Activated T-helper 1 cell treated with anti-CD3 and anti-CD28 coated beads, Interleukin-12 subunit alpha, Interleukin-12 subunit beta, Interleukin-2, Interleukin-4 antibody, amounts not matched to agents 30 ng/mL and 10 ng/mL and 1 ng/mL, durations not matched to agents 14 hours and 24 hours and 36 hours (primary cell): Measurements from ENCODE around the gene CFAP74. TPM values are rescaled to one million over a fixed set of nuclear protein-coding genes. Genes with fewer than 3 reads are reported as not detected.
A peak's percentile ranks its signal among the peaks of the same experiment; 100 is the strongest.

Experiments used
- DNase-seq: peaks from one replicate; pipeline ENCODE4 v3.0.0; 2021; ENCODE audit warnings: low spot score
- H3K27ac Mint-ChIP-seq: one replicate; pipeline ENCODE4 v1.8.0; 2021; ENCODE audit warnings: mild to moderate bottlenecking, mixed read lengths
- H3K27me3 Mint-ChIP-seq: one replicate; pipeline ENCODE4 v1.8.0; 2022; ENCODE audit warnings: mild to moderate bottlenecking, moderate library complexity, mixed read lengths; ENCODE audit not compliant: insufficient read depth
- H3K36me3 Mint-ChIP-seq: one replicate; pipeline ENCODE4 v1.8.0; 2021; ENCODE audit warnings: low read depth, mixed read lengths
- H3K4me1 Mint-ChIP-seq: one replicate; pipeline ENCODE4 v1.8.0; 2021; ENCODE audit warnings: low read depth, mixed read lengths
- H3K4me3 Mint-ChIP-seq: one replicate; pipeline ENCODE4 v1.8.0; 2021; ENCODE audit warnings: mild to moderate bottlenecking, moderate library complexity, mixed read lengths
- H3K9me3 Mint-ChIP-seq: one replicate; pipeline ENCODE4 v1.8.0; 2021; ENCODE audit warnings: mixed read lengths
- intact Hi-C: fragments of 100-400 bp; cut with micrococcal nuclease; formaldehyde crosslinking; loops from one replicate; pipeline ENCODE4 v1.15.1; 2024
- total RNA-seq: library from RNA; stranded (reverse); gene quantifications from 2 replicates; pipeline ENCODE4 v1.2.3, GENCODE V29; 2022

CFAP74 gene
- total RNA-seq, 1 donor from 2014 or later = not detected

GRCh38 chr1:1917304-1917976 is 86.1 kb downstream of the CFAP74 start:
- no peaks in the 10 kb centered on the region for H3K9me3 Mint-ChIP-seq
- H3K4me3 Mint-ChIP-seq = peak overlapping the region; percentile 66
- H3K27ac Mint-ChIP-seq = no peak overlapping the region
- no peaks in the 10 kb centered on the region for H3K4me1 Mint-ChIP-seq
- peaks cover 7% of the 10 kb centered on the region for H3K27me3 Mint-ChIP-seq
- DNase-seq = no peak
- intact Hi-C loops = no loop called here
- H3K36me3 Mint-ChIP-seq = no peaks in the 10 kb centered on the region

DNA sequence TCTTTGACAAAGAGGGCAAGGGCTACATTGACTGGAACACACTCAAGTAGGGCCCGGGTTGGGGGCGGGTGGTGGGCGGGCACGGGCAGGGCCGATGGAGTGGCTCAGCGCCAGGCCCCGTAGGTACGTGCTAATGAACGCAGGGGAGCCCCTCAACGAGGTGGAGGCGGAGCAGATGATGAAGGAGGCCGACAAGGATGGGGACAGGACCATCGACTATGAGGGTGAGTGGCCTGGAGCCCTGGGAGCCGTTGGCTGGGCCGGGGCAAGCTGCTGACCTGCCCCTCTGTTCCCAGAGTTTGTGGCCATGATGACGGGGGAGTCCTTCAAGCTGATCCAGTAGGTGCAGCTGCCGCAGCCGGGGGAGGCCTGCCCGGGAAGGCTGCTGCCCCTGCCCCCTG is 86.7 kb downstream of the CFAP74 start:
- no peaks in the 10 kb centered on the region for H3K9me3 Mint-ChIP-seq
- no peaks in the 10 kb centered on the region for H3K36me3 Mint-ChIP-seq
- H3K4me3 Mint-ChIP-seq = no peak overlapping the region
- H3K27ac Mint-ChIP-seq = no peak overlapping the region
- intact Hi-C loops = no loop called here
- H3K27me3 Mint-ChIP-seq = peaks cover 7% of the 10 kb centered on the region
- no peak for DNase-seq
- no peaks in the 10 kb centered on the region for H3K4me1 Mint-ChIP-seq

DNA sequence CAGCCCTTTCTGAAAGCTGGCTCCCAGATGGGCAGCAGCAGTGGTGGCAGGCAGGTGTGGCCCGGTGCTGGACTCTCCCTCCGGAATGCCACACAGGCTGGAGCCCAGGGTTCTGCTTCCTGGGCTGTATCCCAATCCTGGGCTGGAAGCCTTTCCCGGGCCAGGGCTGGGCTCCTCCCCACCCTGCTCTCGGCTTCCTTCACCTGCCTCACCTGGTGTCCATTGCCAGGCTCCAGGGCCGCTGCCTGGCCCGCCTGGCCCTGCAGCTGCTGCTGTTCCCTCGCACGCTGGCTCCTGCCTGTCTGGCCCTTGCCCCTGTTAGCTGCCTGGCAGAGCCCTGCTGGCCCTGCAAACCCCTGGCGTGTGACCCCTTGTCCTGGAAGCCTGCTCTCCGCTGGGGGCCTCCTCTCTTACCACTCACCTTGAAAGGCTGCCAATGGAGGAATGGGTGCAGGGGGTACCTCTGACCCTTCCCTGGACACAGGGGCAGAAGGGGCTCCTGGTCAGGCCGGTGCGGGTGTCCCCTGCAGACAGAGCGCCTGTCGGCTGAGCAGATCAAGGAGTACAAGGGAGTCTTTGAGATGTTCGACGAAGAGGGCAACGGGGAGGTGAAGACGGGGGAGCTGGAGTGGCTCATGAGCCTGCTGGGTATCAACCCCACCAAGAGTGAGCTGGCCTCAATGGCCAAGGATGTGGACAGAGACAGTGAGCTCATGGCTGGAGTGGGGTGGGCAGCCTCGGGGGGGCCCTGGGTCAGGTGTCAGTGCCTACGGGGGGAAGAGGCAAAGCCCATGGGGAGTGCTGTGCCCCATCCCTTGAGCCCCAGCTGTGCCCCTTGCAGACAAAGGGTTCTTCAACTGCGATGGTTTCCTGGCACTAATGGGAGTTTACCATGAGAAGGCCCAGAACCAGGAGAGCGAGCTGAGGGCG is 87.4 kb downstream of the CFAP74 start:
- Mint-ChIP-seq H3K27me3 (peaks cover 7% of the 10 kb centered on the region), H3K27ac (no peak overlapping the region), H3K36me3 (no peaks in the 10 kb centered on the region), H3K4me3 (no peak overlapping the region), H3K4me1 (no peaks in the 10 kb centered on the region), H3K9me3 (no peaks in the 10 kb centered on the region)
- no peak for DNase-seq
- intact Hi-C loops = no loop called here

GRCh38 chr1:1914971-1915692 is 88.5 kb downstream of the CFAP74 start, which contains the start of gene CALML6:
CALML6 (plus strand) TSS chr1:1915260; CDS start chr1:1915281, 21 bp downstream.
- Mint-ChIP-seq H3K27ac (no peak within 1 kb of the TSS), H3K9me3 (no peaks in the 10 kb centered on the region), H3K4me1 (peaks cover 4% of the 10 kb centered on the region), H3K4me3 (no peak within 1 kb of the TSS), H3K27me3 (peaks cover 7% of the 10 kb centered on the region), H3K36me3 (no peaks in the 10 kb centered on the region)
- DNase-seq = no peak
- intact Hi-C loops = no loop called here

GRCh38 chr1:1914101-1914970 is 89.2 kb downstream of the CFAP74 start:
- Mint-ChIP-seq H3K27me3 (peaks cover 7% of the 10 kb centered on the region), H3K27ac (no peak overlapping the region), H3K36me3 (no peaks in the 10 kb centered on the region), H3K9me3 (no peaks in the 10 kb centered on the region), H3K4me3 (no peak overlapping the region), H3K4me1 (peaks cover 9% of the 10 kb centered on the region)
- no peak for DNase-seq
- intact Hi-C loops = no loop called here

DNA sequence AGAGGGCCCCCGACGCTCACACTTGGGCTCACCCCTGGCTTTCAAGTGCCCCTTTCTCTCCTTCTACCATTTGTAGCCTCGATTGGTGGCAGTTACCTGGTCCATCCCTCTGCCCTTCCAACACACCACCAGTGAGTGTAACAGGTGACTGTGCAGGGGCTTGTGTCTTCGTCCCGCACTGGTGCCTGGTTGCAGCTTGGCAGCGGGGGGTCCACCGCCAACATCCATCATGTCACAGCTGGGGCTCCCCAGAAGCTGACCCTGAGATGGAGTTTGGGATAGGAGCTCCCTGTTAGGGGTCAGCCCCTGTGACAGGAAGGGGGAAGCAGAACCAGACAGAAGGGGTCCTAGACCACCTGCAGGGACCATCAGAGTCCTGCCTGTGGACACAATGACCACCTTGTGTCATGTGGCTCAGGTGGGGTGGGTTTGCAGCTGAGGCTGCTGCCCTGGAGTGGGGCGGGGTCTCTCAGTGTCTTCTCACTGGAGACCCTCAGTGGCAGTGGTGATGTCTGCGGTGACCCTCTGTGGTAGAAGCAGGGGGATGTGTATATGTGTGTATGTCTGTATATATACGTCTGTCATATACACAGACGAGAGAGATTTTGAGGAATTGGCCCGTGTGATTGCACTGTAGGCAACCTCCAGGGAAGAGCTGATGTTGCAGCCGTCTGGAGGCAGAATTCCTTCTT is 92.1 kb downstream of the CFAP74 start:
- intact Hi-C loops = no loop called here
- peaks cover 10% of the 10 kb centered on the region for H3K4me1 Mint-ChIP-seq
- H3K9me3 Mint-ChIP-seq = no peaks in the 10 kb centered on the region
- DNase-seq = no peak
- no peak overlapping the region for H3K4me3 Mint-ChIP-seq
- peaks cover 7% of the 10 kb centered on the region for H3K27me3 Mint-ChIP-seq
- H3K36me3 Mint-ChIP-seq = no peaks in the 10 kb centered on the region
- no peak overlapping the region for H3K27ac Mint-ChIP-seq

GRCh38 chr1:1910651-1911331 is 92.8 kb downstream of the CFAP74 start:
- H3K27me3 Mint-ChIP-seq = peaks cover 5% of the 10 kb centered on the region
- H3K9me3 Mint-ChIP-seq = no peaks in the 10 kb centered on the region
- H3K27ac Mint-ChIP-seq = no peak overlapping the region
- no peaks in the 10 kb centered on the region for H3K36me3 Mint-ChIP-seq
- no peak for DNase-seq
- H3K4me3 Mint-ChIP-seq = peak overlapping the region; percentile 65
- peaks cover 16% of the 10 kb centered on the region for H3K4me1 Mint-ChIP-seq
- intact Hi-C loops = no loop called here

- no peaks in the 10 kb centered on the region for H3K36me3 Mint-ChIP-seq
- H3K4me3 Mint-ChIP-seq = peak overlapping the region; percentile 65
- peaks cover 16% of the 10 kb centered on the region for H3K4me1 Mint-ChIP-seq
- intact Hi-C loops = no loop called here
- H3K27ac Mint-ChIP-seq = peak overlapping the region; percentile 81
- H3K9me3 Mint-ChIP-seq = no peaks in the 10 kb centered on the region
- DNase-seq = no peak
- H3K27me3 Mint-ChIP-seq = peaks cover 5% of the 10 kb centered on the region
Observed at GRCh38 chr1:1910033-1910465, 93.5 kb downstream of the CFAP74 start.

DNA sequence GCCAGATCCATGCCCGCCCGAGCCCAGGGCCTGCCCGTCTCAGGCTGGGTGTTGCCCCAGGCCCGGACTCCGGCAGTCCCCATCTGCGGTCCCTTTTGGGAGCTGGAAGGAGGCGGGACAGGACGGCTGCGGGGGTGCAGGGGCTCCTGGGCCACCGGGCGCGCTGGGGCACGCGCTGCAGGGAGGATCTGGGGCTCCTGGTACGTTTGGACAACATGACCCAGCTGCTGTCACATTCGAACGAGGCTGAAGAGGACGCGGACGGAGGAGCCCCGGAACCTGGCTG is 95.1 kb downstream of the CFAP74 start:
- intact Hi-C loops = loop anchor here (2.0 to 5.0 kb wide), 2 partner anchors 81 to 296 kb away; no protein-coding TSS in a partner anchor
- DNase-seq = peak; percentile 19
- Mint-ChIP-seq H3K9me3 (no peaks in the 10 kb centered on the region), H3K4me3 (peak overlapping the region; percentile 66), H3K36me3 (no peaks in the 10 kb centered on the region), H3K27ac (no peak overlapping the region), H3K4me1 (peaks cover 16% of the 10 kb centered on the region), H3K27me3 (no peaks in the 10 kb centered on the region)

DNA sequence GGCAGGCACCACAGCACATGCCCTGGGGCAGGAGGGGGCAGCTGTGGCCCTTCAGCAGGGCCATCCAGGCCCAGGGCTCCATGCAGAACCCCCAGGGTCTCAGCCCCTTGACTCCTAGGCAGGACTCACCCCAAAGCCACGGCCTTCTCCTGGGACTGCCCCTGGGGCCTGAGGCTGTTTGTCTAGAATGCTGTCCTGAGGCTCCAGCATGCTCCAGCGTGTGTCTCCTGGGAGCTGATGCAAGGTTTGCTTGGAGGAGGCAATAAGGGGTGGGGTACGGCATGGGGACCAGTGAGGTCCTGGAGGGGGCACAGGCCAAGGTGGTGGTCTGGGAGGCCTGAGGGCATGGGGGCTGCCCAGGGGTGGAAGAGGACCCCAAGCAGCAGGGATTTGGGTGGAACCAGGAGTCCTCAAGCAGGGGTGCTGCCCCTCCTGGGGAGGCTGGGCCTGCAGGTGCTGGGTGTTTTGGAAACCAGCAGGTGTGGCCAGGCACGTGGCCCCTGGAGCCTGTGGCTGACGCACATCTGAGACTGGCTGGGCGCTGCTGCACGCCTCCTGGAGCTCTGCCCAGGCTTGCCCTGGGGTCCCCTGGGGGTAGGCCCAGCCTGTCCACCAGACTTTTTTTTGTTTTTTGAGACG is 96.4 kb downstream of the CFAP74 start:
- Mint-ChIP-seq H3K27ac (no peak overlapping the region), H3K27me3 (peaks cover 2% of the 10 kb centered on the region), H3K9me3 (no peaks in the 10 kb centered on the region), H3K4me3 (no peak overlapping the region), H3K4me1 (peaks cover 16% of the 10 kb centered on the region), H3K36me3 (peaks cover 2% of the 10 kb centered on the region)
- DNase-seq = no peak
- intact Hi-C loops = loop anchor here (2.0 to 5.0 kb wide), 2 partner anchors 80 to 126 kb away; no protein-coding TSS in a partner anchor
